Tibial nerve (tissue), 4 donors: ENCODE results near the gene TMEM9. TPM values are rescaled to one million over a fixed set of nuclear protein-coding genes. Genes with fewer than 3 reads are reported as not detected.

Experiments used
- DNase-seq, 2 donors: peaks; one replicate each; pipeline ENCODE4 v3.0.0-alpha.2; 2019; ENCODE audit warnings: low spot score in 2 of 2
- H3K27ac ChIP-seq, 4 donors: fragments of 200-600 bp; sonication (generic) in 3 of 4; one replicate each; pipeline ENCODE4 v1.5.1; 2017 to 2019; ENCODE audit warnings: mild to moderate bottlenecking in 1 of 4
- H3K27me3 ChIP-seq, 2 donors: fragments of 200-600 bp; sonication (generic) in 1 of 2; one replicate each; pipeline versions ENCODE4 v1.5.1 to v1.6.0; 2017 to 2019
- H3K36me3 ChIP-seq, 3 donors: fragments of 200-600 bp; sonication (generic); one replicate each; pipeline ENCODE4 v1.5.1; 2018 to 2019
- H3K4me1 ChIP-seq, 4 donors: fragments of 200-600 bp; sonication (generic) in 3 of 4; one replicate each; pipeline ENCODE4 v1.5.1; 2017 to 2019
- H3K4me3 ChIP-seq, 4 donors: fragments of 200-600 bp; sonication (generic) in 3 of 4; one replicate each; pipeline ENCODE4 v1.5.1; 2017 to 2019; ENCODE audit warnings: mild to moderate bottlenecking in 1 of 4, moderate library complexity in 1 of 4
- H3K9me3 ChIP-seq, 4 donors: fragments of 200-600 bp; sonication (generic) in 3 of 4; one replicate each; pipeline ENCODE4 v1.5.1; 2017 to 2019
- CTCF ChIP-seq, 5 experiments: fragments of 200-600 bp in 3 of 5; fragments of 450-650 bp in 2 of 5; sonication (generic) in 3 of 5; IDR thresholded peaks; one replicate each; pipeline ENCODE4 v1.5.1; 2016 to 2019; ENCODE audit warnings: antibody characterized with exemption in 5 of 5, mild to moderate bottlenecking in 3 of 5, moderate library complexity in 2 of 5
- EP300 ChIP-seq, 2 donors: sonication (generic); formaldehyde crosslinking; IDR thresholded peaks; one replicate each; pipeline ENCODE4 v1.6.1; 2017; ENCODE audit warnings: antibody characterized with exemption in 2 of 2, mild to moderate bottlenecking in 1 of 2
- POLR2A ChIP-seq, 2 donors: fragments of 450-650 bp; IDR thresholded peaks; one replicate each; pipeline ENCODE4 v1.6.1; 2017; ENCODE audit warnings: antibody characterized with exemption in 2 of 2, mild to moderate bottlenecking in 2 of 2, moderate library complexity in 2 of 2
- WGBS, 2 donors: methylation state at CpG; one replicate each; pipeline ENCODE4 v1.1.5; 2018; 5-methylcytosine and 5-hydroxymethylcytosine counted together
- total RNA-seq, 4 donors: library from RNA; depleted of rRNA; stranded (reverse); fragments of >200 nt; gene quantifications; one replicate each; pipeline ENCODE4 v1.1.0, GENCODE V29; 2016

TMEM9 gene
- total RNA-seq, 4 donors from 2014 or later = 57.9 to 73.9 (median 66.3) TPM

GRCh38 chr1:201145816-201146215 is 8.5 kb downstream of the TMEM9 start:
- Histone ChIP-seq H3K4me3 (no peak overlapping the region), H3K27me3 (no peaks in the 10 kb centered on the region), H3K36me3 (peaks cover 0 to 100% (median 0%) of the 10 kb centered on the region in 3 donors), H3K27ac (no peak overlapping the region), H3K9me3 (no peaks in the 10 kb centered on the region), H3K4me1 (peaks cover 0 to 16% (median 0%) of the 10 kb centered on the region in 4 donors)
- no peak for DNase-seq
- TF ChIP-seq EP300 (IDR thresholded peaks at IDR 0.05) (no peak), POLR2A (IDR thresholded peaks at IDR 0.05) (no peak), CTCF (IDR thresholded peaks at IDR 0.05) (no peak)
- WGBS, 2 donors = 84 to 90% methylated on average over 7 of the region's 7 CpGs

GRCh38 chr1:201145132-201145531 is 9.1 kb downstream of the TMEM9 start:
- no peaks in the 10 kb centered on the region for H3K27me3 ChIP-seq
- peaks cover 0 to 100% (median 0%) of the 10 kb centered on the region in 3 donors for H3K36me3 ChIP-seq
- no peak overlapping the region for H3K4me3 ChIP-seq
- no peak for TF ChIP-seq EP300 (IDR thresholded peaks at IDR 0.05)
- no peak for TF ChIP-seq POLR2A (IDR thresholded peaks at IDR 0.05)
- no peak for TF ChIP-seq CTCF (IDR thresholded peaks at IDR 0.05)
- DNase-seq = no peak
- H3K9me3 ChIP-seq = no peaks in the 10 kb centered on the region
- WGBS, 2 donors = 89 to 90% methylated on average over 3 of the region's 3 CpGs
- H3K27ac ChIP-seq = no peak overlapping the region
- H3K4me1 ChIP-seq = peaks cover 0 to 16% (median 0%) of the 10 kb centered on the region in 4 donors

- no peak for DNase-seq
- Histone ChIP-seq H3K4me1 (peaks cover 0 to 13% (median 0%) of the 10 kb centered on the region in 4 donors), H3K27me3 (no peaks in the 10 kb centered on the region), H3K4me3 (no peak overlapping the region), H3K36me3 (peaks cover 0 to 100% (median 0%) of the 10 kb centered on the region in 3 donors), H3K27ac (no peak overlapping the region), H3K9me3 (no peaks in the 10 kb centered on the region)
- WGBS, 2 donors = 72 to 76% methylated on average over 5 of the region's 5 CpGs
- TF ChIP-seq POLR2A (IDR thresholded peaks at IDR 0.05) = no peak
- no peak for TF ChIP-seq EP300 (IDR thresholded peaks at IDR 0.05)
- no peak for TF ChIP-seq CTCF (IDR thresholded peaks at IDR 0.05)
Measured at GRCh38 chr1:201144701-201145100, 9.6 kb downstream of the TMEM9 start.

- Histone ChIP-seq H3K27me3 (no peaks in the 10 kb centered on the region), H3K27ac (no peak overlapping the region), H3K9me3 (no peaks in the 10 kb centered on the region), H3K4me3 (no peak overlapping the region), H3K4me1 (peaks cover 0 to 15% (median under 1%) of the 10 kb centered on the region in 4 donors), H3K36me3 (peaks cover 0 to 100% (median 0%) of the 10 kb centered on the region in 3 donors)
- no peak for DNase-seq
- WGBS, 2 donors = 86 to 87% methylated on average over 18 of the region's 18 CpGs
- no peak for TF ChIP-seq EP300 (IDR thresholded peaks at IDR 0.05)
- no peak for TF ChIP-seq CTCF (IDR thresholded peaks at IDR 0.05)
- no peak for TF ChIP-seq POLR2A (IDR thresholded peaks at IDR 0.05)
Measured at GRCh38 chr1:201143726-201144635, 10.3 kb downstream of the TMEM9 start.
